ENCODE measurements around the gene PRICKLE3. TPM values are rescaled to one million over a fixed set of nuclear protein-coding genes. Genes with fewer than 3 reads are reported as not detected.
A peak's percentile ranks its signal among the peaks of the same experiment; 100 is the strongest.

Gene PRICKLE3
- total and polyA plus RNA-seq, 7 experiments from 2014 or later, result 1.4 to 19.8 (median 9.0) TPM

DNA sequence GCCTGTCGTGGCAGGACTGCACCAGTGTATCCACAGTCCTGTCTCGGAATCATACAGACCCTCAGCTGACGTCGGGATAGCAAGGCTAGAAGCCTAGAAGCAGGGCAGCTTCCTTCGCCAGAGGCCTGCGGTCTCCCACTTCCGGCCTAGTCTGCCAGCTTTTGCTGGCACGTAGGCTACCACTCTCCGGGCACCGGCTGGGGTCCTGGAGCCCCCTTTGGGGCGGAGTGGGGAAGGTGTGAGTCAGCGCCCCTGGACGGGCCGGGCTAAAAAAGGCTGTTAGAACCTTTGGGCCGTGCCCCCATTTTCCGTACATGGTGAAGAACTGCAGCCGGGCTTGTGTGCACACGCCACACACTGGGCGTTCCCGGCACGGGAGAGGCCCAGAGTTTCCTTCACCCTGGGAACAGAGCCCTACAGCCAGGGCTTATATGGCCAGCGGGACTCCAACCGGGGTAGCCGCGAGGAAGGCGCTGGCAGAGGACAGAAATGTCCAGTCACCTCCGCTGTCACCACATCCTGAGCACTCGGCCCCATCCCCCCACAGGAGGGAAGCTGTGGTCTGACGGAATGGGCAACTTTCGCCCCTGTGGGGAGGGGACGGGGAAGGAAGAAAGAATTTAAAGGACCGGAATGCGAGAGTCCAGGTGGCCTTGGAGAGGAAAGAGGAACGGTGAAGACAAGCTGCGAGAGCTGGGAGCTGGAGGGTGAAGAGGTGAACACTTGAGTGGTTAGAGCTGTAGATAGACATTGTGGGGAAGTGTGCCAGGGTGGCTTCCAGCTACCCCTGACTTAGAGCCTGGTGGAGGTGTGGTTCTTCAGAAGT is 19.0 kb downstream of the PRICKLE3 start:
- H3K27me3 ChIP-seq (ENCODE audit: control insufficient read depth in 2 of 2, insufficient read depth in 2 of 2, low read length in 2 of 2), result no peaks in the 10 kb centered on the region
- DNase-seq, result peak in 7 of 9 donors; percentile 20 to 64 (median 47)
- Mint-ChIP-seq H3K4me3 (peak overlapping the region; percentile 84 to 93 (median 88)), H3K9me3 (peaks cover 0 to 2% (median 0%) of the 10 kb centered on the region in 11 donors), H3K27me3 (no peaks in the 10 kb centered on the region), H3K27ac (peak overlapping the region; percentile 91 to 96 (median 94)), H3K4me1 (peaks cover 13 to 38% (median 27%) of the 10 kb centered on the region in 7 donors), H3K36me3 (peaks cover 0 to 3% (median 0%) of the 10 kb centered on the region in 5 donors)
- ChIA-PET CTCF (interaction anchor here (0.6 to 1.4 kb wide), 7 partner anchors 10 to 654 kb away, joined by 3 to 4 read pairs (median 3); partner anchors contain the start of gene PRICKLE3), POLR2A (interaction anchor here (0.5 to 2.8 kb wide), 9 partner anchors 8 to 630 kb away, joined by 3 to 23 read pairs (median 3); no protein-coding TSS in a partner anchor)
- H3K27ac ChIP-seq (ENCODE audit: low read depth, low read length), result peak overlapping the region; percentile 76
- H3K9me3 ChIP-seq (ENCODE audit: control insufficient read depth in 2 of 3, low read length in 3 of 3), result no peaks in the 10 kb centered on the region
- H3K4me1 ChIP-seq (ENCODE audit: control insufficient read depth in 2 of 2, insufficient read depth in 2 of 2, low read length in 2 of 2), result peaks cover 14 to 16% of the 10 kb centered on the region in 2 donors
- ATAC-seq, result peak; percentile 58
- intact Hi-C loops (cut with micrococcal nuclease), result loop anchor here (1.0 to 10.0 kb wide), 11 partner anchors 10 to 587 kb away; partner anchors contain the start of genes PQBP1 (in 2 of the 2), TIMM17B (in 2 of the 2), PPP1R3F (in 1 of the 2) and PRAF2 (in 1 of the 2)
- H3K4me3 ChIP-seq (ENCODE audit: low read length), result peak overlapping the region; percentile 59
- H3K36me3 ChIP-seq (ENCODE audit: control insufficient read depth in 2 of 3, insufficient read depth in 3 of 3, low read length in 3 of 3), result no peaks in the 10 kb centered on the region

DNA sequence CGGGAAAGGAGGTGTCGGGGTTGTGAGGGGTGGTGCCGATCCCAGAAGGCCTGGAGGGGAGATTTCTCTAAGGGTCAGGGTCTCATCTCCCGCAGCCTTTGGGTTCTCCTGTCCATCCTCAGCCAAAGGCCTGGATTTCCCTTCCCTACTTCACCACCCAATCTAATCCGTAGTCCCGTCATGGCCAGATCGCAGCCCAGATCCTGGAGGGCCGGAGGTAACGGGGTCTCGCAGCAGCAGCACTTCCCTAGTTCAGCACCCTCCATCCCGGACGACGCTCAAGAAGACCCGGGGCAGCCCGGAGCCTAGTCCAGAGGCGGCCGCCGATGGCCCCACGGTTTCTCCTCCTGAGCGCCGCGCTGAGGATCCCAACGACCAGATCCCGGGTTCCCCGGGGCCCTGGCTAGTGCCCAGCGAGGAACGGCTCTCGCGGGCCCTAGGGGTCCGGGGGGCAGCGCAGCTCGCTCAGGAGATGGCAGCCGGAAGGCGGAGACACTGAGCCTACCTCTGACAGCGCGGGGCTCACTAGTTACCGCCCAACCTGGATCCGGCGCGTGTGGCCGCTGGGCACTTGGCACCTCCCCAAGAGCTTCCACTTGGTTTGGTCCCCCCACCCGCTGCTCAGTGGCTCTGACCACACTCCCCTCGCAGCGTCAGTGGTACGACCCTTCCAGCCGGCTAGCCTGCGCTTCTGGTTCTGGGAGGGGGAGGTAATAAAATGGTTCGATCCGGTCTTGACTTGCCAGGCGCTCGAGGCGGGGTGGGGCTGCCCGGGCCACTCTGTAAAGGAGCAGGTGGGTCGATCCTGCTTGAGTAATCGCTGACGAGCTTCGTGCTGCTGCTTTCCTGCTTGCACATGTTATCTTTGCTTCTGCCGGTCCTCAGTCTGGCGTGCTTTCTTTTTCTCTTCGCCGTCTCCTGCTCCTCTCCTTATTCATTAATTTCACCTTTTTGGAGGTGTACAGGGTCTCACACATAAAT is 20.0 kb downstream of the PRICKLE3 start:
- Mint-ChIP-seq H3K9me3 (peaks cover 0 to 2% (median 0%) of the 10 kb centered on the region in 11 donors), H3K4me3 (peak overlapping the region; percentile 84 to 93 (median 88))

DNA sequence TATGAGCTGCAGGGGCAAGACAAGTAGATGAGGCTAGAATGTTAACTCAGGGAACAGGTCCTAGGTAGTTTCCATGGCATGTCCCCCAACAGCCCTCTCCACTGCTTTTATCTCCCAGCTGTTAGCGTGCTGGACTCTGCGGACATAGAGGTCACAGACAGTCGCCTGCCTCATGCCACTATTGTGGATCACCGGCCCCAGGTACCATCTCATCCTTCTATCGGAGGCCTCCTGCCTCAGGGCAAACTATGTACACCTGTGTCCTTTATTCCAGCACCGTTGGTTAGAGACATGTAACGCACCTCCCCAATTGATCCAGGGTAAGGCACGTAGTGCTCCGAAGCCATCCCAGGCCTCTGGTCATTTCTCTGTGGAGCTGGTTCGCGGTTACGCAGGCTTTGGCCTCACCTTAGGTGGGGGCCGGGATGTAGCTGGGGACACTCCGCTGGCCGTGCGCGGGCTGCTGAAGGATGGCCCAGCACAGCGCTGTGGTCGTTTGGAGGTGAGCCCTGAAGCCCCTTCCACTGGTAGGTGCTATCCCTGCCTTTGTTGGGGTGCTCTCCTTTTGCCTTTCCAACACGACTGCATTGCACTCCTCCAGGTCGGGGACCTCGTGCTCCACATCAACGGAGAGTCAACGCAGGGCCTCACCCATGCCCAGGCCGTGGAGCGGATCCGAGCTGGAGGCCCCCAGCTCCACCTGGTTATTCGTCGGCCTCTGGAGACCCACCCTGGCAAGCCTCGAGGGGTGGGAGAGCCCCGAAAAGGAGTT is 21.4 kb downstream of the PRICKLE3 start:
- Mint-ChIP-seq H3K9me3 (peaks cover 0 to 2% (median 0%) of the 10 kb centered on the region in 11 donors), H3K27me3 (no peaks in the 10 kb centered on the region), H3K36me3 (peaks cover 0 to 3% (median 0%) of the 10 kb centered on the region in 5 donors), H3K27ac (peak overlapping the region in 7 of 9 donors; percentile 79 to 97 (median 92)), H3K4me3 (peak overlapping the region; percentile 72 to 87 (median 80)), H3K4me1 (peaks cover 13 to 38% (median 27%) of the 10 kb centered on the region in 7 donors)
- POLR2A ChIA-PET, result interaction anchor here (0.8 to 1.0 kb wide), 2 partner anchors 10 to 26 kb away, joined by 3 read pairs; no protein-coding TSS in a partner anchor
- CTCF ChIA-PET, result interaction anchor here (0.8 to 1.2 kb wide), 2 partner anchors 9 to 10 kb away, joined by 3 read pairs; no protein-coding TSS in a partner anchor
- H3K27ac ChIP-seq (ENCODE audit: low read depth, low read length), result no peak overlapping the region
- no peaks in the 10 kb centered on the region for H3K27me3 ChIP-seq (ENCODE audit: control insufficient read depth in 2 of 2, insufficient read depth in 2 of 2, low read length in 2 of 2)
- H3K36me3 ChIP-seq (ENCODE audit: control insufficient read depth in 2 of 3, insufficient read depth in 3 of 3, low read length in 3 of 3), result no peaks in the 10 kb centered on the region
- DNase-seq (no peak), ATAC-seq (no peak)
- no peaks in the 10 kb centered on the region for H3K9me3 ChIP-seq (ENCODE audit: control insufficient read depth in 2 of 3, low read length in 3 of 3)
- H3K4me1 ChIP-seq (ENCODE audit: control insufficient read depth in 2 of 2, insufficient read depth in 2 of 2, low read length in 2 of 2), result peaks cover 14 to 16% of the 10 kb centered on the region in 2 donors
- H3K4me3 ChIP-seq (ENCODE audit: low read length), result no peak overlapping the region
- intact Hi-C loops (cut with micrococcal nuclease), result loop anchor here (5.0 to 10.0 kb wide), 3 partner anchors 90 to 713 kb away; partner anchors contain the start of genes PQBP1 (in 2 of the 2), TIMM17B (in 2 of the 2), PRAF2 (in 1 of the 2) and USP27X (in 1 of the 2)

More for the DNA sequence above, 20.0 kb downstream of the PRICKLE3 start:
- H3K36me3 Mint-ChIP-seq, result peaks cover 0 to 3% (median 0%) of the 10 kb centered on the region in 5 donors
- peaks cover 13 to 38% (median 27%) of the 10 kb centered on the region in 7 donors for H3K4me1 Mint-ChIP-seq
- no peaks in the 10 kb centered on the region for H3K27me3 Mint-ChIP-seq
- Histone ChIP-seq H3K27me3 (ENCODE audit: control insufficient read depth in 2 of 2, insufficient read depth in 2 of 2, low read length in 2 of 2) (no peaks in the 10 kb centered on the region), H3K4me1 (ENCODE audit: control insufficient read depth in 2 of 2, insufficient read depth in 2 of 2, low read length in 2 of 2) (peaks cover 14 to 16% of the 10 kb centered on the region in 2 donors), H3K36me3 (ENCODE audit: control insufficient read depth in 2 of 3, insufficient read depth in 3 of 3, low read length in 3 of 3) (no peaks in the 10 kb centered on the region), H3K9me3 (ENCODE audit: control insufficient read depth in 2 of 3, low read length in 3 of 3) (no peaks in the 10 kb centered on the region), H3K4me3 (ENCODE audit: low read length) (peak overlapping the region; percentile 59), H3K27ac (ENCODE audit: low read depth, low read length) (peak overlapping the region; percentile 76)
- DNase-seq (peak; percentile 41 to 80 (median 63)), ATAC-seq (peak; percentile 69)
- intact Hi-C loops (cut with micrococcal nuclease), result loop anchor here (1.0 to 10.0 kb wide), 10 partner anchors 10 to 588 kb away; partner anchors contain the start of genes PQBP1 (in 2 of the 2), TIMM17B (in 2 of the 2), PPP1R3F (in 1 of the 2) and PRAF2 (in 1 of the 2)
- peak overlapping the region; percentile 91 to 96 (median 94) for H3K27ac Mint-ChIP-seq
- POLR2A ChIA-PET, result interaction anchor here (0.6 to 2.8 kb wide), 8 partner anchors 9 to 629 kb away, joined by 3 to 23 read pairs (median 3); no protein-coding TSS in a partner anchor
- CTCF ChIA-PET, result interaction anchor here (1.1 to 1.4 kb wide), 4 partner anchors 10 to 20 kb away, joined by 3 to 4 read pairs (median 4); partner anchors contain the start of gene PRICKLE3

DNA sequence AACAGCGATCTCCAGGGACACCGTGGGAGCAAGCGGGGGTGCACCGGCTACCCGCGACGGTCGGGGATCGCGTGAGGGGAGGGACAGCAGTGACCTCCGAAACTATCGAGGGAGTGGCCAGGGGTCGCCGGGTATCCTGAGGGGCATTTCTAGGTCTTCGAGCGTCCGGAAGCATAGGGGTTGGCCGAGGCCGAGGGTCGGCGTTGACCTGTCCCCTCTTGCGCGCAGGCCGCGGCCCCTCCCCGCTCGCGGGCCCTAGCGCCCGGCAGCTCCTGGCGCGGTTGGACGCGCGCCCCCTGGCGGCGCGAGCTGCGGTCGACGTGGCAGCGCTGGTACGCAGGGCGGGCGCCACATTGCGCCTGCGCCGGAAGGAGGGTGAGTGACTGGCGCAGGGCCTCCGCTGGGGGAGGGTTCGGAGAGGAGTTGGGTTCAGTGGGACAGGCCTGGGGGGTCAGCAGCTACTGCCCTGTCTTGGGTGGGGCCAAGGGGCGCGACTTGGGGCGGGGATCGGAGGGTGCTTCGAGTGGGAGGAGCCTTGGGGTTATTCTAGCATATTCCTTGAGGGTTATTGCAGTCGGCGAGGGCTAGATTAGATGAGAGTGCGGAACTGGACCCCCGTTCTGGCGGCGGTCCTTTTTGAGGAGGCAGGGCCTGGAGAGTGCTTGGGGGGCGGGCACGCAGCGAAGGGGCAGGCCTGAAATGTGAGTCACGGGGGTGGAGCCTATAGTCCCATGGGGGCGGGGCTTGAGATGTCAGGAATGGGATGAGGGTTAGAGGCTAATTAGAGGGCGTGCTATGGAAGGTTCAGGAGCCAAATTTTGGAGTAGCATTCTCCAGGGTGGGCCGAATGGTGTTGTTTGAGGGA is 22.4 kb downstream of the PRICKLE3 start:
- H3K36me3 ChIP-seq (ENCODE audit: control insufficient read depth in 2 of 3, insufficient read depth in 3 of 3, low read length in 3 of 3), result no peaks in the 10 kb centered on the region
- intact Hi-C loops (cut with micrococcal nuclease), result loop anchor here (1.0 to 10.0 kb wide), 6 partner anchors 9 to 714 kb away; partner anchors contain the start of genes GPKOW (in 2 of the 2), PQBP1 (in 2 of the 2), TIMM17B (in 2 of the 2) and PRAF2 (in 1 of the 2)
- POLR2A ChIA-PET, result interaction anchor here (1.1 kb wide), 1 partner anchor 9 kb away, joined by 3 read pairs; no protein-coding TSS in a partner anchor

More for the DNA sequence above, 22.4 kb downstream of the PRICKLE3 start:
- Histone ChIP-seq H3K27ac (ENCODE audit: low read depth, low read length) (peak overlapping the region; percentile 74), H3K27me3 (ENCODE audit: control insufficient read depth in 2 of 2, insufficient read depth in 2 of 2, low read length in 2 of 2) (no peaks in the 10 kb centered on the region), H3K4me3 (ENCODE audit: low read length) (peak overlapping the region; percentile 50), H3K4me1 (ENCODE audit: control insufficient read depth in 2 of 2, insufficient read depth in 2 of 2, low read length in 2 of 2) (peaks cover 14 to 16% of the 10 kb centered on the region in 2 donors), H3K9me3 (ENCODE audit: control insufficient read depth in 2 of 3, low read length in 3 of 3) (no peaks in the 10 kb centered on the region)
- peak; percentile 74 for ATAC-seq
- CTCF ChIA-PET, result interaction anchor here (0.6 to 1.2 kb wide), 3 partner anchors 9 to 93 kb away, joined by 3 to 4 read pairs (median 3); no protein-coding TSS in a partner anchor
- peaks cover 0 to 3% (median 0%) of the 10 kb centered on the region in 5 donors for H3K36me3 Mint-ChIP-seq
- H3K27me3 Mint-ChIP-seq, result peaks cover 0 to under 1% (median 0%) of the 10 kb centered on the region in 5 donors
- H3K27ac Mint-ChIP-seq, result peak overlapping the region; percentile 79 to 97 (median 92)
- H3K9me3 Mint-ChIP-seq, result peaks cover 0 to 2% (median 0%) of the 10 kb centered on the region in 11 donors
- H3K4me3 Mint-ChIP-seq, result peak overlapping the region; percentile 72 to 84 (median 81)
- H3K4me1 Mint-ChIP-seq, result peaks cover 13 to 33% (median 26%) of the 10 kb centered on the region in 7 donors
- peak; percentile 71 to 84 (median 80) for DNase-seq
